ENCODE results near the gene RASSF4. TPM values are rescaled to one million over a fixed set of nuclear protein-coding genes. Genes with fewer than 3 reads are reported as not detected.
A peak's percentile ranks its signal among the peaks of the same experiment; 100 is the strongest.

Gene RASSF4
- total RNA-seq, 8 experiments from 2014 or later = 1.8 to 23.2 (median 13.3) TPM

GRCh38 chr10:44931621-44932516 is 27.7 kb upstream of the RASSF4 start:
- WGBS, 10 experiments = 17 to 100% (median 66%) methylated on average over 1 to 6 of the region's 10 CpGs; no CpG with 5 or more reads in 3 of the 10 experiments
- Histone ChIP-seq H3K27ac (no peak overlapping the region), H3K4me3 (no peak overlapping the region), H3K4me1 (replicated peaks in 1 of 2) (peaks cover 0 to 6% of the 10 kb centered on the region in 2 donors)
- in situ Hi-C loops (cut with MboI; ENCODE audit: low pct_unique_long_range_greater_than_20kb in 2 of 9, low sequenced_read_pairs in 9 of 9, unreplicated experiment in 9 of 9) = no loop called here
- ATAC-seq (replicated peaks in 6 of 8) = no peak

GRCh38 chr10:44932517-44933450 is 26.8 kb upstream of the RASSF4 start:
- no peak overlapping the region for H3K27ac ChIP-seq
- in situ Hi-C loops (cut with MboI; ENCODE audit: low pct_unique_long_range_greater_than_20kb in 2 of 9, low sequenced_read_pairs in 9 of 9, unreplicated experiment in 9 of 9) = no loop called here
- ATAC-seq (replicated peaks in 6 of 8) = peak; percentile 97 to 99 (median 99)
- no peak overlapping the region for H3K4me3 ChIP-seq
- peaks cover 0 to 6% of the 10 kb centered on the region in 2 donors for H3K4me1 ChIP-seq (replicated peaks in 1 of 2)
- WGBS, 10 experiments = 0 to 90% (median 52%) methylated on average over 1 to 2 of the region's 10 CpGs; no CpG with 5 or more reads in 6 of the 10 experiments

- in situ Hi-C loops (cut with MboI; ENCODE audit: low pct_unique_long_range_greater_than_20kb in 2 of 9, low sequenced_read_pairs in 9 of 9, unreplicated experiment in 9 of 9) = no loop called here
Observed at GRCh38 chr10:44933451-44934321, 25.9 kb upstream of the RASSF4 start.

GRCh38 chr10:44934416-44935200 is 25.0 kb upstream of the RASSF4 start:
- no peak for ATAC-seq (replicated peaks in 6 of 8)
- Histone ChIP-seq H3K27ac (no peak overlapping the region), H3K4me1 (replicated peaks in 1 of 2) (peaks cover 0 to 6% of the 10 kb centered on the region in 2 donors), H3K4me3 (no peak overlapping the region)
- in situ Hi-C loops (cut with MboI; ENCODE audit: low pct_unique_long_range_greater_than_20kb in 2 of 9, low sequenced_read_pairs in 9 of 9, unreplicated experiment in 9 of 9) = no loop called here
- WGBS, 10 experiments = 39 to 94% (median 91%) methylated on average over 2 to 10 of the region's 18 CpGs; no CpG with 5 or more reads in 4 of the 10 experiments

More at GRCh38 chr10:44933451-44934321, 25.9 kb upstream of the RASSF4 start:
- no peak for ATAC-seq (replicated peaks in 6 of 8)
- WGBS, 10 experiments = 0 to 100% (median 55%) methylated on average over 1 to 6 of the region's 9 CpGs; no CpG with 5 or more reads in 5 of the 10 experiments
- H3K4me1 ChIP-seq (replicated peaks in 1 of 2) = peaks cover 0 to 6% of the 10 kb centered on the region in 2 donors
- H3K4me3 ChIP-seq = no peak overlapping the region
- no peak overlapping the region for H3K27ac ChIP-seq

GRCh38 chr10:44935201-44935965 is 24.2 kb upstream of the RASSF4 start:
- 10 to 100% (median 90%) methylated on average over 1 to 2 of the region's 9 CpGs; no CpG with 5 or more reads in 5 of the 10 experiments for WGBS, 10 experiments
- ATAC-seq (replicated peaks in 6 of 8) = peak in 5 of 8 experiments; percentile 11 to 38 (median 27)
- Histone ChIP-seq H3K4me3 (no peak overlapping the region), H3K27ac (no peak overlapping the region), H3K4me1 (replicated peaks in 1 of 2) (peaks cover 0 to 6% of the 10 kb centered on the region in 2 donors)
- in situ Hi-C loops (cut with MboI; ENCODE audit: low pct_unique_long_range_greater_than_20kb in 2 of 9, low sequenced_read_pairs in 9 of 9, unreplicated experiment in 9 of 9) = no loop called here

GRCh38 chr10:44935966-44936295 is 23.7 kb upstream of the RASSF4 start:
- H3K4me1 ChIP-seq (replicated peaks in 1 of 2) = peaks cover 0 to 6% of the 10 kb centered on the region in 2 donors
- ATAC-seq (replicated peaks in 6 of 8) = no peak
- no peak overlapping the region for H3K27ac ChIP-seq
- in situ Hi-C loops (cut with MboI; ENCODE audit: low pct_unique_long_range_greater_than_20kb in 2 of 9, low sequenced_read_pairs in 9 of 9, unreplicated experiment in 9 of 9) = no loop called here
- WGBS, 10 experiments = 0 to 100% (median 60%) methylated on average over 1 to 3 of the region's 3 CpGs; no CpG with 5 or more reads in 1 of the 10 experiments
- no peak overlapping the region for H3K4me3 ChIP-seq

GRCh38 chr10:44936314-44936975 is 23.2 kb upstream of the RASSF4 start:
- H3K27ac ChIP-seq = no peak overlapping the region
- WGBS, 10 experiments = 38 to 100% (median 80%) methylated on average over 1 to 5 of the region's 7 CpGs; no CpG with 5 or more reads in 1 of the 10 experiments
- in situ Hi-C loops (cut with MboI; ENCODE audit: low pct_unique_long_range_greater_than_20kb in 2 of 9, low sequenced_read_pairs in 9 of 9, unreplicated experiment in 9 of 9) = no loop called here
- ATAC-seq (replicated peaks in 6 of 8) = no peak
- H3K4me1 ChIP-seq (replicated peaks in 1 of 2) = peaks cover 0 to 6% of the 10 kb centered on the region in 2 donors
- H3K4me3 ChIP-seq = no peak overlapping the region

- WGBS, 10 experiments = 0 to 100% (median 64%) methylated on average over 1 to 7 of the region's 9 CpGs; no CpG with 5 or more reads in 2 of the 10 experiments
- ATAC-seq (replicated peaks in 6 of 8) = no peak
- Histone ChIP-seq H3K4me3 (no peak overlapping the region), H3K27ac (no peak overlapping the region), H3K4me1 (replicated peaks in 1 of 2) (peaks cover 0 to 6% of the 10 kb centered on the region in 2 donors)
- in situ Hi-C loops (cut with MboI; ENCODE audit: low pct_unique_long_range_greater_than_20kb in 2 of 9, low sequenced_read_pairs in 9 of 9, unreplicated experiment in 9 of 9) = no loop called here
Observed at GRCh38 chr10:44937196-44938005, 22.2 kb upstream of the RASSF4 start.

- no peak overlapping the region for H3K27ac ChIP-seq
- no peak for ATAC-seq (replicated peaks in 6 of 8)
- in situ Hi-C loops (cut with MboI; ENCODE audit: low pct_unique_long_range_greater_than_20kb in 2 of 9, low sequenced_read_pairs in 9 of 9, unreplicated experiment in 9 of 9) = no loop called here
- 8 to 100% (median 87%) methylated on average over 1 to 7 of the region's 7 CpGs for WGBS, 10 experiments
- H3K4me1 ChIP-seq (replicated peaks in 1 of 2) = no peaks in the 10 kb centered on the region
- H3K4me3 ChIP-seq = no peak overlapping the region
Observed at GRCh38 chr10:44938956-44939355, 20.6 kb upstream of the RASSF4 start.

GRCh38 chr10:44939691-44940401 is 19.8 kb upstream of the RASSF4 start:
- no peak overlapping the region for H3K4me3 ChIP-seq
- H3K4me1 ChIP-seq (replicated peaks in 1 of 2) = no peaks in the 10 kb centered on the region
- no peak for ATAC-seq (replicated peaks in 6 of 8)
- H3K27ac ChIP-seq = no peak overlapping the region
- in situ Hi-C loops (cut with MboI; ENCODE audit: low pct_unique_long_range_greater_than_20kb in 2 of 9, low sequenced_read_pairs in 9 of 9, unreplicated experiment in 9 of 9) = no loop called here
- 0 to 100% (median 79%) methylated on average over 2 to 7 of the region's 7 CpGs; no CpG with 5 or more reads in 1 of the 10 experiments for WGBS, 10 experiments

Measured in motor neuron (in vitro differentiated cells).